B cell (primary cell): ENCODE data around the gene SRXN1. TPM values are rescaled to one million over a fixed set of nuclear protein-coding genes. Genes with fewer than 3 reads are reported as not detected.

Experiments
- ATAC-seq: fragments of 200-7000 bp; cut with Tn5 transposase; one replicate; pipeline ENCODE4 v1.10.0; 2021; ENCODE audit warnings: low read depth, mild to moderate bottlenecking, moderate number of reproducible peaks, moderate library complexity
- CTCF ChIA-PET: fragments of 350-600 bp; sonication (Branson Sonifier 250); formaldehyde crosslinking; loops from one replicate; lab custom pipeline; 2021; ENCODE audit warnings: antibody characterized with exemption, inconsistent platforms; lab: Charles Lee
- POLR2A ChIA-PET: fragments of 350-600 bp; sonication (Branson Sonifier 250); formaldehyde crosslinking; loops from one replicate; lab custom pipeline; 2021; ENCODE audit warnings: antibody characterized with exemption; lab: Charles Lee
- DNase-seq: peaks from one replicate; pipeline ENCODE4 v3.0.0; 2013
- H2AFZ ChIP-seq: 2 replicates; pipeline ENCODE4 v1.6.1; 2012; ENCODE audit warnings: mild to moderate bottlenecking, low read depth, low read length; ENCODE audit not compliant: insufficient read depth, poor library complexity, severe bottlenecking
- H3K27ac ChIP-seq, 2 donors: 1 replicate in 1 of 2; 2 replicates in 1 of 2; pipeline ENCODE4 v1.5.1; 2012 to 2013; ENCODE audit warnings: low read length in 2 of 2, mild to moderate bottlenecking in 2 of 2, moderate library complexity in 1 of 2
- H3K27me3 ChIP-seq, 4 experiments: fragments of 200-600 bp in 1 of 4; sonication (generic) in 1 of 4; replicated peaks in 1 of 4; 1 replicate in 2 of 4; 2 replicates in 2 of 4; pipeline versions ENCODE4 v1.6.1 to v1.7.0; 2013 to 2016; ENCODE audit warnings: low read length in 3 of 4, mild to moderate bottlenecking in 2 of 4, mixed read lengths in 1 of 4, moderate library complexity in 1 of 4; ENCODE audit not compliant: insufficient read depth in 4 of 4, control insufficient read depth in 3 of 4; ENCODE audit errors: control extremely low read depth in 1 of 4
- H3K36me3 ChIP-seq, 2 experiments: replicated peaks in 1 of 2; 1 replicate in 1 of 2; 2 replicates in 1 of 2; pipeline versions ENCODE4 v1.6.1 to v1.7.1; 2013; ENCODE audit warnings: low read length in 1 of 2; ENCODE audit not compliant: insufficient read depth in 2 of 2, control insufficient read depth in 1 of 2; ENCODE audit errors: control extremely low read depth in 1 of 2, extremely low read depth in 1 of 2
- H3K4me1 ChIP-seq, 2 donors: fragments of 200-600 bp in 1 of 2; sonication (generic) in 1 of 2; 1 replicate in 1 of 2; 2 replicates in 1 of 2; pipeline versions ENCODE4 v1.5.1 to v1.6.1; 2013 to 2017; ENCODE audit warnings: low read length in 2 of 2; ENCODE audit not compliant: control insufficient read depth in 2 of 2, insufficient read depth in 2 of 2
- H3K4me2 ChIP-seq: replicated peaks from 2 replicates; pipeline ENCODE3; 2012; ENCODE audit warnings: mild to moderate bottlenecking, low read depth, low read length; ENCODE audit not compliant: poor library complexity, severe bottlenecking
- H3K4me3 ChIP-seq, 5 experiments: fragments of 200-600 bp in 1 of 5; sonication (generic) in 1 of 5; 1 replicate in 3 of 5; 2 replicates in 2 of 5; pipeline versions ENCODE4 v1.5.1 to v1.7.0; 2011 to 2016; ENCODE audit warnings: low read length in 4 of 5, mild to moderate bottlenecking in 4 of 5, low read depth in 2 of 5, control low read depth in 1 of 5, moderate library complexity in 1 of 5; ENCODE audit not compliant: insufficient read depth in 1 of 5; ENCODE audit errors: control extremely low read depth in 1 of 5, extremely low read depth in 1 of 5
- H3K79me2 ChIP-seq: fragments of 200-600 bp; sonication (generic); one replicate; pipeline ENCODE4 v1.6.0; 2016; ENCODE audit warnings: low read length; ENCODE audit not compliant: control insufficient read depth, insufficient read depth
- H3K9ac ChIP-seq: fragments of 200-600 bp; sonication (generic); 2 replicates; pipeline ENCODE4 v1.6.1; 2017; ENCODE audit warnings: mild to moderate bottlenecking, low read length, moderate library complexity
- H3K9me3 ChIP-seq, 3 donors: one replicate each; pipeline versions ENCODE4 v1.6.1 to v1.7.1; 2013; ENCODE audit warnings: low read length in 2 of 3; ENCODE audit not compliant: control insufficient read depth in 2 of 3, insufficient read depth in 1 of 3; ENCODE audit errors: control extremely low read depth in 1 of 3
- H4K20me1 ChIP-seq: 2 replicates; pipeline ENCODE4 v1.6.0; 2012; ENCODE audit warnings: mild to moderate bottlenecking, low read length; ENCODE audit not compliant: insufficient read depth, control insufficient read depth, poor library complexity, severe bottlenecking
- H3K27ac Mint-ChIP-seq: one replicate; pipeline ENCODE4 v1.8.0; 2021; ENCODE audit warnings: mixed read lengths
- H3K27me3 Mint-ChIP-seq: one replicate; pipeline ENCODE4 v1.8.0; 2021; ENCODE audit warnings: mixed read lengths
- H3K4me1 Mint-ChIP-seq: one replicate; pipeline ENCODE4 v1.8.0; 2021; ENCODE audit warnings: mixed read lengths
- H3K4me3 Mint-ChIP-seq: one replicate; pipeline ENCODE4 v1.8.0; 2021; ENCODE audit warnings: mixed read lengths
- H3K9me3 Mint-ChIP-seq: one replicate; pipeline ENCODE4 v1.8.0; 2022; ENCODE audit warnings: mixed read lengths; ENCODE audit not compliant: insufficient read depth
- CTCF ChIP-seq: fragments of 200-600 bp; IDR thresholded peaks from one replicate; pipeline ENCODE4 v1.8.0; 2022; ENCODE audit warnings: antibody characterized with exemption, mild to moderate bottlenecking
- EZH2 ChIP-seq: IDR thresholded peaks from 2 replicates; pipeline ENCODE4 v1.6.1; 2012; ENCODE audit warnings: borderline replicate concordance, low read depth, mild to moderate bottlenecking, moderate library complexity, low read length; ENCODE audit not compliant: insufficient read depth, poor library complexity, severe bottlenecking
- WGBS: methylation state at CpG from one replicate; pipeline ENCODE4 v1.1.5; 2013; ENCODE audit warnings: missing lambda C conversion rate; ENCODE audit not compliant: insufficient coverage; 5-methylcytosine and 5-hydroxymethylcytosine counted together
- intact Hi-C: fragments of 100-400 bp; cut with micrococcal nuclease; formaldehyde crosslinking; loops from one replicate; pipeline ENCODE4 v1.10.0; 2022
- polyA plus RNA-seq: library from polyadenylated mRNA; depleted of rRNA; stranded (reverse); fragments of >200 nt; gene quantifications from 2 replicates; pipeline ENCODE4 v1.2.3, GENCODE V29; 2012
- total RNA-seq, 2 donors: library from RNA; stranded (reverse); fragments of 120-200 nt in 1 of 2; gene quantifications; 1 replicate in 1 of 2; 2 replicates in 1 of 2; pipeline versions ENCODE4 v1.2.3 to v1.2.4, GENCODE V29; 2013 to 2022

Gene SRXN1
- total and polyA plus RNA-seq, 2 donors (not counting 1 experiment from before 2014, with no cell fraction given): 1.3 to 4.5 TPM

- WGBS: 82% methylated on average over 6 of the region's 6 CpGs
- Histone ChIP-seq H3K36me3 (no peaks in the 10 kb centered on the region), H3K9me3 (no peaks in the 10 kb centered on the region), H3K27ac (no peak overlapping the region), H2AFZ (no peak overlapping the region), H3K4me2 (no peak overlapping the region), H3K4me3 (no peak overlapping the region), H4K20me1 (no peaks in the 10 kb centered on the region), H3K4me1 (peaks cover 3 to 5% of the 10 kb centered on the region in 2 donors), H3K27me3 (peaks cover 0 to 49% (median 18%) of the 10 kb centered on the region in 4 experiments), H3K9ac (no peak overlapping the region), H3K79me2 (no peaks in the 10 kb centered on the region)
- ChIA-PET POLR2A (no interaction called here), CTCF (no interaction called here)
- Mint-ChIP-seq H3K27ac (no peak overlapping the region), H3K4me1 (peaks cover 10% of the 10 kb centered on the region), H3K4me3 (no peak overlapping the region), H3K9me3 (no peaks in the 10 kb centered on the region), H3K27me3 (peaks cover 45% of the 10 kb centered on the region)
- TF ChIP-seq CTCF (no peak), EZH2 (no peak)
- intact Hi-C loops: no loop called here
- ATAC-seq (no peak), DNase-seq (no peak)
These were observed 45.5 kb downstream of the SRXN1 start for GRCh38 chr20:607476-607875.

GRCh38 chr20:605237-605636 is 47.8 kb downstream of the SRXN1 start:
- Histone ChIP-seq H2AFZ (no peak overlapping the region), H3K4me2 (no peak overlapping the region), H4K20me1 (no peaks in the 10 kb centered on the region), H3K36me3 (no peaks in the 10 kb centered on the region), H3K9ac (no peak overlapping the region), H3K4me3 (no peak overlapping the region), H3K4me1 (no peaks in the 10 kb centered on the region), H3K27ac (no peak overlapping the region), H3K27me3 (peaks cover 0 to 29% (median 5%) of the 10 kb centered on the region in 4 experiments), H3K9me3 (peaks cover 0 to 4% (median 0%) of the 10 kb centered on the region in 3 donors), H3K79me2 (no peaks in the 10 kb centered on the region)
- Mint-ChIP-seq H3K4me1 (no peaks in the 10 kb centered on the region), H3K27ac (no peak overlapping the region), H3K4me3 (no peak overlapping the region), H3K9me3 (no peaks in the 10 kb centered on the region), H3K27me3 (peaks cover 32% of the 10 kb centered on the region)
- ChIA-PET CTCF (no interaction called here), POLR2A (no interaction called here)
- DNase-seq (no peak), ATAC-seq (no peak)
- WGBS: 89% methylated on average over 5 of the region's 5 CpGs
- TF ChIP-seq CTCF (no peak), EZH2 (no peak)
- intact Hi-C loops: no loop called here
